IMR-90 (cell line): ENCODE measurements around the gene MYOM1. TPM values are rescaled to one million over a fixed set of nuclear protein-coding genes. Genes with fewer than 3 reads are reported as not detected.

ENCODE experiments used
- ATAC-seq: fragments of 200-7000 bp; cut with Tn5 transposase; 2 replicates; pipeline ENCODE4 v1.9.1; 2020; ENCODE audit warnings: low read depth, mild to moderate bottlenecking, moderate library complexity
- BruUV-seq: library from RNA; stranded (reverse); fragments of 400-500 nt; replicated peaks from 2 replicates; lab custom pipeline; 2021; lab: Mats Ljungman, UMichigan
- CTCF ChIA-PET: fragments of 300-600 bp; formaldehyde crosslinking; extraction: SDS; loops from one replicate; lab custom pipeline; 2021; ENCODE audit warnings: antibody characterized with exemption; lab: Yijun Ruan, JAX
- POLR2A ChIA-PET: fragments of 300-600 bp; sonication (Branson Sonifier 250); formaldehyde crosslinking; loops from one replicate; lab custom pipeline; 2022; ENCODE audit warnings: antibody characterized with exemption; ENCODE audit not compliant: unreplicated experiment; lab: Charles Lee
- DNase-seq: peaks from one replicate; pipeline ENCODE4 v3.0.0; 2013
- H2AFZ ChIP-seq: replicated peaks from 2 replicates; pipeline ENCODE3; 2013; ENCODE audit warnings: low read length, mild to moderate bottlenecking; ENCODE audit not compliant: poor library complexity
- H2AK5ac ChIP-seq: 2 replicates; pipeline ENCODE4 v1.6.1; 2013; ENCODE audit warnings: low read depth, low read length, inconsistent platforms
- H2AK9ac ChIP-seq: replicated peaks from 2 replicates; pipeline ENCODE3; 2013; ENCODE audit warnings: mild to moderate bottlenecking, low read depth, low read length, moderate library complexity; ENCODE audit not compliant: poor library complexity
- H2BK120ac ChIP-seq: 2 replicates; pipeline ENCODE4 v1.6.1; 2013; ENCODE audit warnings: low read depth, low read length, inconsistent platforms
- H2BK15ac ChIP-seq: 3 replicates; pipeline ENCODE4 v1.6.1; 2013; ENCODE audit warnings: low read depth, low read length, inconsistent platforms
- H2BK20ac ChIP-seq: 2 replicates; pipeline ENCODE4 v1.6.1; 2013; ENCODE audit warnings: low read depth, mild to moderate bottlenecking, inconsistent platforms, low read length, moderate library complexity
- H2BK5ac ChIP-seq: 2 replicates; pipeline ENCODE4 v1.6.1; 2013; ENCODE audit warnings: mild to moderate bottlenecking, low read depth, low read length, inconsistent platforms; ENCODE audit not compliant: poor library complexity, severe bottlenecking
- H3K14ac ChIP-seq: replicated peaks from 2 replicates; pipeline ENCODE4 v1.6.1; 2013; ENCODE audit warnings: low read depth, low read length, inconsistent platforms
- H3K18ac ChIP-seq: 2 replicates; pipeline ENCODE4 v1.6.1; 2013; ENCODE audit warnings: low read depth, low read length, control low read depth
- H3K23ac ChIP-seq: 2 replicates; pipeline ENCODE4 v1.6.1; 2013; ENCODE audit warnings: low read depth, low read length, inconsistent platforms
- H3K27ac ChIP-seq: 2 replicates; pipeline ENCODE4 v1.5.1; 2013; ENCODE audit warnings: mild to moderate bottlenecking, control low read depth, low read length; ENCODE audit not compliant: insufficient read depth
- H3K27me3 ChIP-seq: 2 replicates; pipeline ENCODE4 v1.6.1; 2013; ENCODE audit warnings: low read length; ENCODE audit not compliant: control insufficient read depth, insufficient read depth
- H3K36me3 ChIP-seq: 2 replicates; pipeline ENCODE4 v1.6.1; 2013; ENCODE audit warnings: low read length, mixed read lengths; ENCODE audit not compliant: control insufficient read depth, insufficient read depth
- H3K4ac ChIP-seq: 2 replicates; pipeline ENCODE4 v1.6.1; 2013; ENCODE audit warnings: low read depth, low read length, inconsistent platforms
- H3K4me1 ChIP-seq: 2 replicates; pipeline ENCODE4 v1.6.1; 2013; ENCODE audit warnings: low read length, mixed read lengths; ENCODE audit not compliant: control insufficient read depth, insufficient read depth
- H3K4me2 ChIP-seq: 2 replicates; pipeline ENCODE4 v1.6.1; 2013; ENCODE audit warnings: low read depth, mild to moderate bottlenecking, control low read depth, low read length, moderate library complexity
- H3K4me3 ChIP-seq: 2 replicates; pipeline ENCODE4 v1.5.1; 2013; ENCODE audit warnings: low read depth, mild to moderate bottlenecking, control low read depth, low read length, moderate library complexity; ENCODE audit not compliant: insufficient read depth
- H3K56ac ChIP-seq: 2 replicates; pipeline ENCODE4 v1.6.1; 2013; ENCODE audit warnings: low read length, inconsistent platforms; ENCODE audit not compliant: insufficient read depth; ENCODE audit errors: extremely low read depth
- H3K79me1 ChIP-seq, 2 experiments: 2 replicates each; pipeline ENCODE4 v1.6.1; 2013; ENCODE audit warnings: low read length in 2 of 2, inconsistent platforms in 1 of 2, low read depth in 1 of 2
- H3K9ac ChIP-seq: 2 replicates; pipeline ENCODE4 v1.6.1; 2013; ENCODE audit warnings: low read depth, low read length, control low read depth
- H3K9me1 ChIP-seq: 2 replicates; pipeline ENCODE4 v1.6.1; 2013; ENCODE audit warnings: low read length, inconsistent platforms; ENCODE audit not compliant: insufficient read depth
- H3K9me3 ChIP-seq: 2 replicates; pipeline ENCODE4 v1.6.1; 2013; ENCODE audit warnings: low read length; ENCODE audit not compliant: control insufficient read depth, insufficient read depth
- H4K20me1 ChIP-seq: 2 replicates; pipeline ENCODE4 v1.6.1; 2013; ENCODE audit warnings: low read length, inconsistent platforms; ENCODE audit not compliant: insufficient read depth
- H4K5ac ChIP-seq: 2 replicates; pipeline ENCODE4 v1.6.1; 2013; ENCODE audit warnings: mild to moderate bottlenecking, low read depth, low read length, control low read depth
- H4K8ac ChIP-seq, 2 experiments: 2 replicates each; pipeline ENCODE4 v1.6.1; 2013; ENCODE audit warnings: low read depth in 2 of 2, low read length in 2 of 2, control low read depth in 1 of 2, inconsistent platforms in 1 of 2
- H4K91ac ChIP-seq: 2 replicates; pipeline ENCODE4 v1.6.1; 2013; ENCODE audit warnings: low read depth, low read length, inconsistent platforms; ENCODE audit not compliant: insufficient read depth
- BHLHE40 ChIP-seq: fragments of 150-350 bp; IDR thresholded peaks from 2 replicates; pipeline ENCODE4 v1.6.1; 2016; ENCODE audit warnings: mild to moderate bottlenecking, low read depth, low read length
- CEBPB ChIP-seq: IDR thresholded peaks from 2 replicates; pipeline ENCODE4 v1.6.1; 2012; ENCODE audit warnings: low read depth, low read length, improper control_type of control experiment
- CHD1 ChIP-seq: IDR thresholded peaks from 2 replicates; pipeline ENCODE4 v1.6.1; 2012; ENCODE audit warnings: low read depth, low read length, improper control_type of control experiment
- CTCF ChIP-seq: conservative IDR thresholded peaks from 2 replicates; pipeline ENCODE4 v1.5.1; 2012; ENCODE audit warnings: mild to moderate bottlenecking, low read depth, low read length, improper control_type of control experiment
- ELK1 ChIP-seq: fragments of 150-350 bp; IDR thresholded peaks from 2 replicates; pipeline ENCODE4 v1.6.1; 2016; ENCODE audit warnings: low read depth, mild to moderate bottlenecking, low read length, moderate library complexity, borderline replicate concordance
- FOS ChIP-seq: fragments of 150-350 bp; IDR thresholded peaks from 2 replicates; pipeline ENCODE4 v1.6.1; 2016; ENCODE audit warnings: low read depth, low read length
- MAFK ChIP-seq: IDR thresholded peaks from 2 replicates; pipeline ENCODE4 v1.6.1; 2012; ENCODE audit warnings: low read depth, low read length, improper control_type of control experiment
- MAZ ChIP-seq: IDR thresholded peaks from 2 replicates; pipeline ENCODE4 v1.6.1; 2012; ENCODE audit warnings: low read depth, mild to moderate bottlenecking, low read length, improper control_type of control experiment, moderate library complexity, borderline replicate concordance
- MXI1 ChIP-seq: IDR thresholded peaks from 2 replicates; pipeline ENCODE4 v1.6.1; 2012; ENCODE audit warnings: low read depth, mild to moderate bottlenecking, low read length, moderate library complexity, borderline replicate concordance
- NFE2L2 ChIP-seq: fragments of 150-350 bp; IDR thresholded peaks from 2 replicates; pipeline ENCODE4 v1.6.1; 2016; ENCODE audit warnings: low read depth, mild to moderate bottlenecking, low read length
- POLR2A ChIP-seq: IDR thresholded peaks from 2 replicates; pipeline ENCODE4 v1.6.1; 2012; ENCODE audit warnings: mild to moderate bottlenecking, low read depth, low read length
- RAD21 ChIP-seq: IDR thresholded peaks from 2 replicates; pipeline ENCODE4 v1.6.1; 2012; ENCODE audit warnings: low read length, improper control_type of control experiment
- RCOR1 ChIP-seq: IDR thresholded peaks from 2 replicates; pipeline ENCODE4 v1.6.1; 2012; ENCODE audit warnings: mild to moderate bottlenecking, low read length, improper control_type of control experiment; ENCODE audit not compliant: insufficient replicate concordance
- RFX5 ChIP-seq: IDR thresholded peaks from 2 replicates; pipeline ENCODE4 v1.8.0; 2012; ENCODE audit warnings: low read depth, mild to moderate bottlenecking, low read length, moderate library complexity
- SMC3 ChIP-seq: fragments of 150-350 bp; IDR thresholded peaks from 2 replicates; pipeline ENCODE4 v1.6.1; 2016; ENCODE audit warnings: low read depth, mild to moderate bottlenecking, antibody characterized with exemption, low read length, moderate library complexity
- USF2 ChIP-seq: fragments of 150-350 bp; IDR thresholded peaks from 2 replicates; pipeline ENCODE4 v1.6.1; 2017; ENCODE audit warnings: mild to moderate bottlenecking, antibody characterized with exemption, low read length, low read depth
- WGBS, 2 experiments: methylation state at CpG; one replicate each; pipeline versions ENCODE4 v1.1.5 to v1.1.7; 2013; ENCODE audit warnings: missing lambda C conversion rate in 2 of 2; ENCODE audit not compliant: insufficient read length in 1 of 2; ENCODE audit errors: extremely low coverage in 2 of 2; 5-methylcytosine and 5-hydroxymethylcytosine counted together
- dilution Hi-C: fragments of 300-500 bp; cut with HindIII; formaldehyde crosslinking; loops from one replicate; pipeline ENCODE4 v1.14.3; 2018; ENCODE audit warnings: low sequenced_read_pairs; ENCODE audit not compliant: unreplicated experiment
- in situ Hi-C: fragments of 300-500 bp; cut with MboI; formaldehyde crosslinking; loops from 3 replicates; pipeline ENCODE4 v1.14.3; 2019; ENCODE audit warnings: low sequenced_read_pairs, inconsistent platforms, mixed read lengths
- intact Hi-C: fragments of 100-400 bp; cut with micrococcal nuclease; formaldehyde crosslinking; loops from 2 replicates; pipeline ENCODE4 v1.10.0; 2022
- polyA plus RNA-seq, 3 experiments: library from polyadenylated mRNA; depleted of rRNA; stranded (reverse); fragments of >200 nt; gene quantifications; 2 replicates each; pipeline ENCODE4 v1.2.3, GENCODE V29; 2012; ENCODE audit warnings: low replicate concordance in 1 of 3
- total RNA-seq: library from RNA; depleted of rRNA; stranded (reverse); fragments of >200 nt; gene quantifications from 2 replicates; pipeline ENCODE4 v1.2.3, GENCODE V29; 2012

MYOM1 gene
- total and polyA plus RNA-seq, 2 of the 4 experiments (the other 2 are of a cell fraction), result under 0.01 to 0.10 TPM

GRCh38 chr18:3140986-3141639 lies 78.7 kb downstream of the MYOM1 start:
- POLR2A ChIA-PET, result no interaction called here
- 0% methylated on average over 1 of the region's 10 CpGs; no CpG with 5 or more reads in 1 of the 2 experiments for WGBS, 2 experiments
- BruUV-seq, result no TSS peak

More at GRCh38 chr18:3140986-3141639, 78.7 kb downstream of the MYOM1 start:
- Histone ChIP-seq H3K4me1 (no peaks in the 10 kb centered on the region), H3K4ac (no peak overlapping the region), H3K27ac (no peak overlapping the region), H2AK9ac (no peak overlapping the region), H4K5ac (no peak overlapping the region), H3K9me1 (no peaks in the 10 kb centered on the region), H2BK15ac (no peak overlapping the region), H4K20me1 (no peaks in the 10 kb centered on the region), H3K9ac (no peak overlapping the region), H4K8ac (no peak overlapping the region), H3K4me3 (no peak overlapping the region), H3K27me3 (peaks cover 13% of the 10 kb centered on the region), H2BK20ac (no peak overlapping the region), H3K23ac (no peak overlapping the region), H3K56ac (no peak overlapping the region), H2BK5ac (no peak overlapping the region), H4K91ac (no peak overlapping the region), H2BK120ac (no peak overlapping the region), H3K18ac (no peak overlapping the region), H3K9me3 (peaks cover 2% of the 10 kb centered on the region; the same call in 1 of the 2 replicates), H3K14ac (no peak overlapping the region), H3K79me1 (no peaks in the 10 kb centered on the region), H3K36me3 (no peaks in the 10 kb centered on the region), H2AK5ac (no peak overlapping the region), H2AFZ (no peak overlapping the region), H3K4me2 (no peak overlapping the region)
- dilution Hi-C loops, result no loop called here
- in situ Hi-C loops, result no loop called here
- TF ChIP-seq RAD21 (no peak), CTCF (no peak), NFE2L2 (no peak), SMC3 (no peak), ELK1 (no peak), RFX5 (no peak), CHD1 (no peak), BHLHE40 (no peak), MXI1 (no peak), USF2 (no peak), FOS (no peak), POLR2A (no peak), RCOR1 (no peak), MAFK (no peak), CEBPB (no peak), MAZ (no peak)
- no peak for ATAC-seq
- CTCF ChIA-PET, result interaction anchor here (1.1 kb wide), 1 partner anchor 10 kb away, joined by 4 read pairs; no protein-coding TSS in a partner anchor
- intact Hi-C loops, result no loop called here
- no peak for DNase-seq
